HepG2 (cell line): Measurements from ENCODE around the gene UBQLN4. TPM values are rescaled to one million over a fixed set of nuclear protein-coding genes. Genes with fewer than 3 reads are reported as not detected.

Experiments used
- BORCS8-MEF2B ChIP-seq: sonication (generic); formaldehyde crosslinking; IDR thresholded peaks from 2 replicates; pipeline ENCODE4 v1.8.0; 2022; ENCODE audit warnings: mild to moderate bottlenecking, missing genetic modification reagents
- DR1 ChIP-seq: sonication (generic); formaldehyde crosslinking; IDR thresholded peaks from 2 replicates; pipeline ENCODE4 v1.8.0; 2021; ENCODE audit warnings: mild to moderate bottlenecking, missing genetic modification reagents, inconsistent platforms
- GATAD1 ChIP-seq: IDR thresholded peaks from 2 replicates; pipeline ENCODE4 v1.6.1; 2016; ENCODE audit warnings: missing genetic modification reagents, missing compliant biosample characterization
- HDAC2 ChIP-seq: sonication (generic); formaldehyde crosslinking; IDR thresholded peaks from 2 replicates; pipeline ENCODE4 v1.4.0; 2020; ENCODE audit warnings: missing genetic modification reagents
- KLF13 ChIP-seq: sonication (generic); formaldehyde crosslinking; IDR thresholded peaks from 2 replicates; pipeline ENCODE4 v1.4.0; 2020; ENCODE audit warnings: mild to moderate bottlenecking, missing genetic modification reagents
- MLLT10 ChIP-seq: sonication (generic); formaldehyde crosslinking; IDR thresholded peaks from 2 replicates; pipeline ENCODE4 v1.4.0; 2020; ENCODE audit warnings: missing genetic modification reagents
- NCOR1 ChIP-seq: fragments of 200-600 bp; sonication (generic); IDR thresholded peaks from 2 replicates; pipeline ENCODE4 v1.7.0; 2017; ENCODE audit warnings: antibody characterized with exemption, low read length, borderline replicate concordance
- SALL2 ChIP-seq: sonication (generic); formaldehyde crosslinking; IDR thresholded peaks from 2 replicates; pipeline ENCODE4 v1.8.1; 2023; ENCODE audit warnings: mild to moderate bottlenecking, missing genetic modification reagents, inconsistent platforms
- TIGD3 ChIP-seq: sonication (generic); formaldehyde crosslinking; IDR thresholded peaks from 2 replicates; pipeline ENCODE4 v1.5.1; 2020; ENCODE audit warnings: mild to moderate bottlenecking, missing genetic modification reagents, borderline replicate concordance
- ZBTB33 ChIP-seq: sonication (generic); formaldehyde crosslinking; IDR thresholded peaks from 2 replicates; pipeline ENCODE4 v1.4.0; 2020; ENCODE audit warnings: missing genetic modification reagents
- ZGPAT ChIP-seq: IDR thresholded peaks from 2 replicates; pipeline ENCODE4 v1.6.1; 2016; ENCODE audit warnings: mild to moderate bottlenecking
- ZNF503 ChIP-seq: sonication (generic); formaldehyde crosslinking; IDR thresholded peaks from 2 replicates; pipeline ENCODE4 v1.4.0; 2020; ENCODE audit warnings: missing genetic modification reagents
- polyA plus RNA-seq, 8 experiments: library from polyadenylated mRNA; depleted of rRNA in 3 of 8; stranded (reverse) in 7 of 8; unstranded in 1 of 8; fragments of >200 nt; fragmentation: Illumina TruSeq in 4 of 8; extraction: Trizol in 4 of 8; gene quantifications; 2 replicates each; pipeline versions ENCODE4 v1.2.1 to v1.2.3, GENCODE V29; 2011 to 2016; ENCODE audit warnings: low read depth in 4 of 8, missing spikeins in 1 of 8, mixed read lengths in 1 of 8; ENCODE audit not compliant: insufficient read depth in 1 of 8
- total RNA-seq, 5 experiments: library from RNA; depleted of rRNA; stranded (reverse); fragments of >200 nt; fragmentation: Illumina TruSeq; extraction: Trizol; gene quantifications; 2 replicates each; pipeline ENCODE4 v1.2.3, GENCODE V29; 2016; ENCODE audit warnings: low read depth in 1 of 5
- TF ChIP-seq, protein P1 (sequence below): IDR thresholded peaks from 2 replicates; pipeline ENCODE4 v1.4.0; 2020; ENCODE audit warnings: mild to moderate bottlenecking, missing genetic modification reagents
- TF ChIP-seq, protein P2 (sequence below): sonication (generic); formaldehyde crosslinking; IDR thresholded peaks from 2 replicates; pipeline ENCODE4 v1.4.0; 2020; ENCODE audit warnings: mild to moderate bottlenecking, low read depth, missing genetic modification reagents

The UBQLN4 gene
- total and polyA plus RNA-seq, 2 of the 13 experiments (the other 11 are each of a cell fraction or from before 2014, with no cell fraction given): 31.5 to 39.8 TPM

GRCh38 chr1:156090840-156091188 lies 37.2 kb upstream of the UBQLN4 start (continued):
- TF ChIP-seq ZNF503 (no peak), NCOR1 (no peak), TIGD3 (CRISPR knock-in tag) (no peak), SALL2 (CRISPR knock-in tag) (0 out of 2 replicates have a peak, but pooled peaks have one; percentile 31), DR1 (CRISPR knock-in tag) (no peak), BORCS8-MEF2B (no peak), MLLT10 (no peak), GATAD1 (0 out of 2 replicates have a peak, but pooled peaks have one; percentile 14), ZBTB33 (no peak), KLF13 (CRISPR knock-in tag) (no peak), ZGPAT (CRISPR knock-in tag) (peak; percentile 46; the same call in 1 of the 2 replicates), HDAC2 (CRISPR knock-in tag) (peak; percentile 22; the same call in 1 of the 2 replicates)
- TF ChIP-seq, protein P1, sequence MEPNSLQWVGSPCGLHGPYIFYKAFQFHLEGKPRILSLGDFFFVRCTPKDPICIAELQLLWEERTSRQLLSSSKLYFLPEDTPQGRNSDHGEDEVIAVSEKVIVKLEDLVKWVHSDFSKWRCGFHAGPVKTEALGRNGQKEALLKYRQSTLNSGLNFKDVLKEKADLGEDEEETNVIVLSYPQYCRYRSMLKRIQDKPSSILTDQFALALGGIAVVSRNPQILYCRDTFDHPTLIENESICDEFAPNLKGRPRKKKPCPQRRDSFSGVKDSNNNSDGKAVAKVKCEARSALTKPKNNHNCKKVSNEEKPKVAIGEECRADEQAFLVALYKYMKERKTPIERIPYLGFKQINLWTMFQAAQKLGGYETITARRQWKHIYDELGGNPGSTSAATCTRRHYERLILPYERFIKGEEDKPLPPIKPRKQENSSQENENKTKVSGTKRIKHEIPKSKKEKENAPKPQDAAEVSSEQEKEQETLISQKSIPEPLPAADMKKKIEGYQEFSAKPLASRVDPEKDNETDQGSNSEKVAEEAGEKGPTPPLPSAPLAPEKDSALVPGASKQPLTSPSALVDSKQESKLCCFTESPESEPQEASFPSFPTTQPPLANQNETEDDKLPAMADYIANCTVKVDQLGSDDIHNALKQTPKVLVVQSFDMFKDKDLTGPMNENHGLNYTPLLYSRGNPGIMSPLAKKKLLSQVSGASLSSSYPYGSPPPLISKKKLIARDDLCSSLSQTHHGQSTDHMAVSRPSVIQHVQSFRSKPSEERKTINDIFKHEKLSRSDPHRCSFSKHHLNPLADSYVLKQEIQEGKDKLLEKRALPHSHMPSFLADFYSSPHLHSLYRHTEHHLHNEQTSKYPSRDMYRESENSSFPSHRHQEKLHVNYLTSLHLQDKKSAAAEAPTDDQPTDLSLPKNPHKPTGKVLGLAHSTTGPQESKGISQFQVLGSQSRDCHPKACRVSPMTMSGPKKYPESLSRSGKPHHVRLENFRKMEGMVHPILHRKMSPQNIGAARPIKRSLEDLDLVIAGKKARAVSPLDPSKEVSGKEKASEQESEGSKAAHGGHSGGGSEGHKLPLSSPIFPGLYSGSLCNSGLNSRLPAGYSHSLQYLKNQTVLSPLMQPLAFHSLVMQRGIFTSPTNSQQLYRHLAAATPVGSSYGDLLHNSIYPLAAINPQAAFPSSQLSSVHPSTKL (CRISPR knock-in tag): peak; percentile 26; the same call in 1 of the 2 replicates
- TF ChIP-seq, protein P2, sequence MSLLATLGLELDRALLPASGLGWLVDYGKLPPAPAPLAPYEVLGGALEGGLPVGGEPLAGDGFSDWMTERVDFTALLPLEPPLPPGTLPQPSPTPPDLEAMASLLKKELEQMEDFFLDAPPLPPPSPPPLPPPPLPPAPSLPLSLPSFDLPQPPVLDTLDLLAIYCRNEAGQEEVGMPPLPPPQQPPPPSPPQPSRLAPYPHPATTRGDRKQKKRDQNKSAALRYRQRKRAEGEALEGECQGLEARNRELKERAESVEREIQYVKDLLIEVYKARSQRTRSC (CRISPR knock-in tag): no peak
